WTC11 (cell line): ENCODE measurements around the gene NSF. TPM values are rescaled to one million over a fixed set of nuclear protein-coding genes. Genes with fewer than 3 reads are reported as not detected.

Source experiments
- ATAC-seq: fragments of 200-7000 bp; cut with Tn5 transposase; 2 replicates; pipeline ENCODE4 v1.10.0; 2021; ENCODE audit warnings: mild to moderate bottlenecking, moderate library complexity
- CTCF ChIA-PET: fragments of 300-600 bp; sonication (Branson Sonifier 250); formaldehyde crosslinking; loops from one replicate; lab custom pipeline; 2021; ENCODE audit warnings: antibody characterized with exemption; lab: Charles Lee
- POLR2A ChIA-PET: fragments of 350-600 bp; sonication (Branson Sonifier 250); formaldehyde crosslinking; loops from one replicate; lab custom pipeline; 2021; ENCODE audit warnings: antibody characterized with exemption; lab: Charles Lee
- DNase-seq: peaks from one replicate; pipeline ENCODE4 v3.0.0; 2021; ENCODE audit warnings: low spot score
- H3K27ac Mint-ChIP-seq: 2 replicates; pipeline ENCODE4 v1.8.0; 2021; ENCODE audit warnings: mixed read lengths
- H3K27me3 Mint-ChIP-seq: 2 replicates; pipeline ENCODE4 v1.8.0; 2021; ENCODE audit warnings: low read depth, mild to moderate bottlenecking, moderate library complexity, mixed read lengths
- H3K36me3 Mint-ChIP-seq: 2 replicates; pipeline ENCODE4 v1.8.0; 2021; ENCODE audit warnings: mixed read lengths
- H3K4me1 Mint-ChIP-seq: 2 replicates; pipeline ENCODE4 v1.8.0; 2022; ENCODE audit warnings: mixed read lengths
- H3K4me3 Mint-ChIP-seq: 2 replicates; pipeline ENCODE4 v1.8.0; 2021; ENCODE audit warnings: mild to moderate bottlenecking, moderate library complexity, mixed read lengths
- H3K9me3 Mint-ChIP-seq: 2 replicates; pipeline ENCODE4 v1.8.0; 2021; ENCODE audit warnings: mixed read lengths
- ATF3 ChIP-seq: sonication (generic); formaldehyde crosslinking; conservative IDR thresholded peaks from 2 replicates; pipeline ENCODE4 v1.8.1; 2022; ENCODE audit warnings: mild to moderate bottlenecking, missing genetic modification reagents
- ATF6 ChIP-seq: sonication (generic); formaldehyde crosslinking; IDR thresholded peaks from 2 replicates; pipeline ENCODE4 v1.8.1; 2023; ENCODE audit warnings: mild to moderate bottlenecking, missing genetic modification reagents
- CDX4 ChIP-seq: fragments of 250-450 bp; sonication (Bioruptor Pico); IDR thresholded peaks from 2 replicates; pipeline ENCODE4 v1.9.0; 2021; ENCODE audit warnings: moderate library complexity, mild to moderate bottlenecking, inconsistent platforms, borderline replicate concordance
- CTCF ChIP-seq: fragments of 200-600 bp; IDR thresholded peaks from 2 replicates; pipeline ENCODE4 v1.8.0; 2022; ENCODE audit warnings: antibody characterized with exemption
- ELF4 ChIP-seq: sonication (generic); formaldehyde crosslinking; IDR thresholded peaks from 2 replicates; pipeline ENCODE4 v1.8.1; 2022; ENCODE audit warnings: low read depth, mild to moderate bottlenecking, moderate library complexity, missing genetic modification reagents
- FOXJ3 ChIP-seq: sonication (generic); formaldehyde crosslinking; IDR thresholded peaks from 2 replicates; pipeline ENCODE4 v1.9.0; 2021; ENCODE audit warnings: missing genetic modification reagents, mild to moderate bottlenecking, borderline replicate concordance
- GTF2I ChIP-seq: fragments of 250-450 bp; sonication (Bioruptor Pico); conservative IDR thresholded peaks from 2 replicates; pipeline ENCODE4 v1.4.0; 2021; ENCODE audit warnings: mild to moderate bottlenecking
- JAZF1 ChIP-seq: fragments of 250-450 bp; sonication (Bioruptor Pico); IDR thresholded peaks from 2 replicates; pipeline ENCODE4 v1.9.0; 2021; ENCODE audit warnings: moderate library complexity, mild to moderate bottlenecking, inconsistent platforms
- KAT7 ChIP-seq: sonication (generic); formaldehyde crosslinking; IDR thresholded peaks from 2 replicates; pipeline ENCODE4 v1.8.1; 2023; ENCODE audit warnings: missing genetic modification reagents, mild to moderate bottlenecking, borderline replicate concordance
- MXD4 ChIP-seq: fragments of 250-450 bp; sonication (Bioruptor Pico); IDR thresholded peaks from 2 replicates; pipeline ENCODE4 v1.8.0; 2021; ENCODE audit warnings: mild to moderate bottlenecking, moderate library complexity, borderline replicate concordance
- NR1H2 ChIP-seq: sonication (generic); formaldehyde crosslinking; IDR thresholded peaks from 2 replicates; pipeline ENCODE4 v1.9.0; 2021; ENCODE audit warnings: mild to moderate bottlenecking, moderate library complexity, missing genetic modification reagents
- TEAD1 ChIP-seq: sonication (generic); formaldehyde crosslinking; IDR thresholded peaks from 2 replicates; pipeline ENCODE4 v1.8.0; 2022; ENCODE audit warnings: mild to moderate bottlenecking, missing genetic modification reagents
- USF1 ChIP-seq: sonication (generic); formaldehyde crosslinking; IDR thresholded peaks from 2 replicates; pipeline ENCODE4 v1.8.0; 2022; ENCODE audit warnings: mild to moderate bottlenecking, missing genetic modification reagents
- ZNF138 ChIP-seq: sonication (generic); formaldehyde crosslinking; conservative IDR thresholded peaks from 2 replicates; pipeline ENCODE4 v1.8.1; 2022; ENCODE audit warnings: mild to moderate bottlenecking, moderate library complexity, missing genetic modification reagents
- ZNF232 ChIP-seq: sonication (generic); formaldehyde crosslinking; IDR thresholded peaks from 2 replicates; pipeline ENCODE4 v1.8.0; 2022; ENCODE audit warnings: mild to moderate bottlenecking, missing genetic modification reagents
- ZNF425 ChIP-seq: fragments of 250-450 bp; sonication (Bioruptor Pico); conservative IDR thresholded peaks from 2 replicates; pipeline ENCODE4 v1.9.0; 2021; ENCODE audit warnings: mild to moderate bottlenecking
- ZNF532 ChIP-seq: fragments of 250-450 bp; sonication (Bioruptor Pico); IDR thresholded peaks from 2 replicates; pipeline ENCODE4 v1.9.0; 2021; ENCODE audit warnings: mild to moderate bottlenecking, borderline replicate concordance
- total RNA-seq: library from RNA; stranded (reverse); gene quantifications from 3 replicates; pipeline ENCODE4 v1.2.3, GENCODE V29; 2021

The NSF gene
- total RNA-seq, 1 experiment from 2014 or later: 23.0 TPM

GRCh38 chr17:46777943-46778915, 187.8 kb downstream of the NSF start:
- Mint-ChIP-seq H3K4me1 (peaks cover 41% of the 10 kb centered on the region), H3K4me3 (no peak overlapping the region), H3K27ac (no peak overlapping the region), H3K27me3 (peaks cover 78% of the 10 kb centered on the region), H3K36me3 (peaks cover 7% of the 10 kb centered on the region), H3K9me3 (no peaks in the 10 kb centered on the region)
- ChIA-PET POLR2A (no interaction called here), CTCF (no interaction called here)
- TF ChIP-seq ZNF232 (CRISPR knock-in tag) (no peak), CDX4 (no peak)
- DNase-seq (no peak), ATAC-seq (no peak)

GRCh38 chr17:46780003-46780373, 189.5 kb downstream of the NSF start:
- Mint-ChIP-seq H3K27ac (no peak overlapping the region), H3K4me1 (peaks cover 25% of the 10 kb centered on the region), H3K27me3 (peaks cover 66% of the 10 kb centered on the region)
- no peak for TF ChIP-seq USF1
- no peak for TF ChIP-seq GTF2I
- TF ChIP-seq ZNF425 (CRISPR knock-in tag): no peak
- TF ChIP-seq KAT7 (CRISPR knock-in tag): no peak
- TF ChIP-seq ATF6: no peak
- TF ChIP-seq MXD4: no peak
- no peak for TF ChIP-seq CTCF
- TF ChIP-seq NR1H2 (CRISPR knock-in tag): no peak
- no peak for TF ChIP-seq FOXJ3 (CRISPR knock-in tag)
- no peak for TF ChIP-seq ZNF138 (CRISPR knock-in tag)
- TF ChIP-seq ZNF532 (CRISPR knock-in tag): no peak
- TF ChIP-seq ATF3 (CRISPR knock-in tag): no peak
- TF ChIP-seq ELF4 (CRISPR knock-in tag): no peak
- no peak for TF ChIP-seq JAZF1
- TF ChIP-seq TEAD1 (CRISPR knock-in tag): no peak
- TF ChIP-seq, all 79 proteins: peak for 0
- ChIA-PET CTCF (interaction anchor here (1.2 to 1.7 kb wide), 2 partner anchors 15 to 37 kb away, joined by 4 read pairs; no protein-coding TSS in a partner anchor), POLR2A (no interaction called here)
- H3K36me3 Mint-ChIP-seq: peaks cover 4% of the 10 kb centered on the region
- H3K4me3 Mint-ChIP-seq: no peak overlapping the region
- ATAC-seq (no peak), DNase-seq (no peak)
- no peaks in the 10 kb centered on the region for H3K9me3 Mint-ChIP-seq
